Heart left ventricle (tissue), 16 donors: ENCODE data around the gene ZKSCAN4. TPM values are rescaled to one million over a fixed set of nuclear protein-coding genes. Genes with fewer than 3 reads are reported as not detected.
A peak's percentile ranks its signal among the peaks of the same experiment; 100 is the strongest.

Source experiments
- ATAC-seq, 4 donors: fragments of 200-7000 bp; cut with Tn5 transposase; one replicate each; pipeline ENCODE4 v1.9.1; 2020 to 2022; ENCODE audit warnings: moderate library complexity in 4 of 4, mild to moderate bottlenecking in 3 of 4, moderate number of reproducible peaks in 1 of 4
- DNase-seq, 5 donors: peaks; one replicate each; pipeline ENCODE4 v3.0.0-alpha.2; 2020
- H3K27ac ChIP-seq, 12 donors: fragments of 200-600 bp; sonication (generic) in 4 of 12; one replicate each; pipeline versions ENCODE4 v1.5.0 to v1.8.0; 2016 to 2022; ENCODE audit warnings: mild to moderate bottlenecking in 2 of 12
- H3K27me3 ChIP-seq, 9 donors: fragments of 200-600 bp; sonication (generic) in 2 of 9; one replicate each; pipeline versions ENCODE4 v1.5.1 to v1.8.0; 2016 to 2022; ENCODE audit warnings: mild to moderate bottlenecking in 3 of 9
- H3K36me3 ChIP-seq, 9 donors: fragments of 200-600 bp; sonication (generic) in 2 of 9; one replicate each; pipeline versions ENCODE4 v1.5.0 to v1.8.0; 2018 to 2022; ENCODE audit warnings: mild to moderate bottlenecking in 2 of 9
- H3K4me1 ChIP-seq, 12 donors: fragments of 200-600 bp; sonication (generic) in 4 of 12; one replicate each; pipeline versions ENCODE4 v1.5.0 to v1.8.0; 2016 to 2022; ENCODE audit warnings: mild to moderate bottlenecking in 3 of 12
- H3K4me3 ChIP-seq, 12 donors: fragments of 200-600 bp; sonication (generic) in 4 of 12; one replicate each; pipeline versions ENCODE4 v1.5.0 to v1.8.0; 2017 to 2022; ENCODE audit warnings: mild to moderate bottlenecking in 9 of 12, moderate library complexity in 4 of 12
- H3K9me3 ChIP-seq, 12 donors: fragments of 200-600 bp; sonication (generic) in 4 of 12; one replicate each; pipeline versions ENCODE4 v1.5.0 to v1.8.0; 2016 to 2022; ENCODE audit warnings: mild to moderate bottlenecking in 1 of 12
- POLR2A ChIP-seq, 2 donors: fragments of 450-650 bp; IDR thresholded peaks; one replicate each; pipeline ENCODE4 v1.6.1; 2017; ENCODE audit warnings: antibody characterized with exemption in 2 of 2, mild to moderate bottlenecking in 2 of 2, moderate library complexity in 2 of 2
- WGBS, 4 donors: extraction: QIAGEN DNeasy Blood & Tissue Kit in 2 of 4; methylation state at CpG; one replicate each; pipeline versions ENCODE4 v1.1.5 to v1.1.7; 2013 to 2018; 5-methylcytosine and 5-hydroxymethylcytosine counted together
- intact Hi-C, 10 donors: fragments of 100-400 bp; cut with DNase I; formaldehyde crosslinking; loops; one replicate each; pipeline versions ENCODE4 v1.11.1 to v1.14.2; 2022
- long read RNA-seq, 3 donors: library from polyadenylated mRNA; unstranded; transcript quantifications; one replicate each; pipeline ENCODE4 v2.0.0, GENCODE V29; 2020 to 2021
- polyA plus RNA-seq, 2 donors: library from polyadenylated mRNA; stranded (reverse); fragments of 200-250 nt; gene quantifications; one replicate each; pipeline ENCODE4 v1.2.3, GENCODE V29; 2013
- total RNA-seq, 9 donors: library from RNA; depleted of rRNA in 2 of 9; stranded (reverse); fragments of >200 nt in 2 of 9; fragmentation: NEBNext Ultra II Directional in 3 of 9; extraction: Animal tissue kit (Norgen Biotek cat#: 25700) in 3 of 9; gene quantifications; one replicate each; pipeline versions ENCODE4 v1.1.0 to v1.2.4, GENCODE V29; 2016 to 2023
- TF ChIP-seq, protein P1 (sequence below), 12 donors: fragments of 200-600 bp; sonication (generic) in 4 of 12; IDR thresholded peaks; one replicate each; pipeline versions ENCODE4 v1.5.0 to v1.8.0; 2018 to 2022; ENCODE audit warnings: antibody characterized with exemption in 12 of 12, mild to moderate bottlenecking in 5 of 12
- donor health status: ischemic (EF 13 %, LVEDD 7.1; RV severe dilation, severe dysfunction).
- donor health status: healthy with polysubstance abuse.
- donor health status: DM: no; HTN: yes; CAD: no.
- donor health status: DM: no; HTN: no; CAD: no.
- donor health status: ischemic (EF 25% LVEDD 6.9; RV normal size, moderate dysfunction).
- donor health status: ischemic (EF 25% LVEDD 5.7; RV mildly dilated, moderate dysfunction).
- donor health status: healthy.
- donor health status: DM: yes; HTN: yes; CAD: no.
- donor health status: ischemic (EF 35%, LVEDD 5.7; RV mildly dilated, moderate dysfunction).
- donor health status: nonischemic (EF 11% LVEDD 7.7; RV severe dilation, severe dysfunction).
- donor health status: DM: yes; HTN: yes; CAD: no.
- donor health status: PGD.
- donor health status: ischemic (EF 29% LVEDD 5.4; RV normal size, mild dysfunction).
- donor health status: nonischemic (EF 23%, LVEDD 6.1; RV moderate dilation, normal function).

ZKSCAN4 gene
- 1 to 10 TPM; 2.1 to 5.0 (median 2.5) TPM for total RNA-seq
- 1 to 10 TPM; 1.5 to 2.2 TPM for polyA plus RNA-seq
- long read RNA-seq, donor 1, partial matches to known transcripts, result 0 of 3 reads
- long read RNA-seq, donor 1, other reads (novel, unspliced or antisense), result 1 of 3 reads
- long read RNA-seq, donor 2, transcript ZKSCAN4-201 (5 exons, 2,375 nt), result major isoform, 5 of 9 reads
- long read RNA-seq, donor 2, partial matches to known transcripts, result 0 of 9 reads
- long read RNA-seq, donor 2, other reads (novel, unspliced or antisense), result 4 of 9 reads
- long read RNA-seq, donor 3, partial matches to known transcripts, result 0 of 1 reads
- long read RNA-seq, donor 3, other reads (novel, unspliced or antisense), result 0 of 1 reads

DNA sequence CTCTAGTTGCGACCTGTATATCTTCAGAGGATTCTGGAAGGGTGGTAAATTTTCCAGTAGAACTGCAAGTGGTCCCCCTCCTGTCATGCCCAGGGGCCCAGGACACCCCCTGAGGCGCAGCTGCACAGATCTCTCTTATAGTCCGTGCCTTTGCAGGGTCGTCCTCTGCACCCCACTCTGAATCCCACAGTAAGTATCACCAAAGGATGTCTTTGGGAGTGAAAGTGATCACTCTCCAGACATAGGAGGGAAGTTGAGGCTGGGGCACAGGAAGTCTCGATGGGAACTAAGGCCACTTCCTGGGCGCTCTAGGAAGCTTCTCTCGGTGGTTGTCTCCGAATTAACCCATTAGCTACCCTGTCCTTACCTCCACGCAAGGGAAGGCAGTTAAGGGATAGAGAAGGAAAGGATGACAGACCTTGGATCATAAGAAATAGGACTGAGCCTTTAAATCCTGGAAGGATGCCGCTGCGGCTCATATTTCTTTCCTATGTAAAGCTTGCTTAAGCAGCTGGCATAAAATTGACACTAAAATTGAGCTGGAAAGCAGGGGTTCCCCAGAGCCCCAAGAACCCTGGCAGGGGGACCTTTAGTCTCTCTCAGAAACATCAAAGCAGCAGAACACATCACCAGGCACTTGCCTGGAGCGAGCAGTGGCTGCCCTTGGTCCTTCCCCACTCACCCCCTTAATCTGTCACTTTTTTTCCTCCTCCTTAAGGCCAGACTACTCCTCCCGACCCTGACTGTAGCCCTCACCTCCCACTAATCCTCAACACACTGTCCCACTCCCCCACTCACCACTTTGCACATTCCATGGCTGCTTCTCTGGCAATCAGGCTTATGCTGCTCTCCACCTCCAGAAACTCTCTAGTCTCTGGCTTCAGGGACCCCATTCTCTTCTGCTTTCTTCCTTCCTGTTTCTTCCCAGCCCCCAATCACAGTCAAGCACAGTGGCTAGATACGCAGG is at the start of gene ZKSCAN4:
TSS of gene ZKSCAN4 (minus strand) at position 261 of the 967 bp plus-strand sequence. CDS start 289 bp downstream, outside the sequence.
- Histone ChIP-seq H3K9me3 (no peaks in the 10 kb centered on the region), H3K27ac (peak within 1 kb of the TSS in 11 of 12 donors; percentile 9 to 83 (median 58)), H3K36me3 (peaks cover 0 to 26% (median 21%) of the 10 kb centered on the region in 9 donors), H3K4me3 (peak within 1 kb of the TSS; percentile 54 to 87 (median 78)), H3K27me3 (no peaks in the 10 kb centered on the region), H3K4me1 (peaks cover 6 to 32% (median 15%) of the 10 kb centered on the region in 12 donors)
- DNase-seq (peak; percentile 72 to 90 (median 84)), ATAC-seq (peak; percentile 96 to 99 (median 98))
- TF ChIP-seq POLR2A (IDR thresholded peaks at IDR 0.05), result no peak
- TF ChIP-seq, protein P1, sequence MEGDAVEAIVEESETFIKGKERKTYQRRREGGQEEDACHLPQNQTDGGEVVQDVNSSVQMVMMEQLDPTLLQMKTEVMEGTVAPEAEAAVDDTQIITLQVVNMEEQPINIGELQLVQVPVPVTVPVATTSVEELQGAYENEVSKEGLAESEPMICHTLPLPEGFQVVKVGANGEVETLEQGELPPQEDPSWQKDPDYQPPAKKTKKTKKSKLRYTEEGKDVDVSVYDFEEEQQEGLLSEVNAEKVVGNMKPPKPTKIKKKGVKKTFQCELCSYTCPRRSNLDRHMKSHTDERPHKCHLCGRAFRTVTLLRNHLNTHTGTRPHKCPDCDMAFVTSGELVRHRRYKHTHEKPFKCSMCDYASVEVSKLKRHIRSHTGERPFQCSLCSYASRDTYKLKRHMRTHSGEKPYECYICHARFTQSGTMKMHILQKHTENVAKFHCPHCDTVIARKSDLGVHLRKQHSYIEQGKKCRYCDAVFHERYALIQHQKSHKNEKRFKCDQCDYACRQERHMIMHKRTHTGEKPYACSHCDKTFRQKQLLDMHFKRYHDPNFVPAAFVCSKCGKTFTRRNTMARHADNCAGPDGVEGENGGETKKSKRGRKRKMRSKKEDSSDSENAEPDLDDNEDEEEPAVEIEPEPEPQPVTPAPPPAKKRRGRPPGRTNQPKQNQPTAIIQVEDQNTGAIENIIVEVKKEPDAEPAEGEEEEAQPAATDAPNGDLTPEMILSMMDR (IDR thresholded peaks at IDR 0.05), result no peak
- WGBS, 4 donors, result 5 to 7% (median 5%) methylated on average over 12 to 14 of the region's 14 CpGs
- intact Hi-C loops, result loop anchor here in 6 of 10 donors (2.0 to 10.0 kb wide), 6 partner anchors 27 to 117 kb away; partner anchors contain the start of genes ZSCAN31 (in 1 of the 6) and ZSCAN9 (in 1 of the 6)

DNA sequence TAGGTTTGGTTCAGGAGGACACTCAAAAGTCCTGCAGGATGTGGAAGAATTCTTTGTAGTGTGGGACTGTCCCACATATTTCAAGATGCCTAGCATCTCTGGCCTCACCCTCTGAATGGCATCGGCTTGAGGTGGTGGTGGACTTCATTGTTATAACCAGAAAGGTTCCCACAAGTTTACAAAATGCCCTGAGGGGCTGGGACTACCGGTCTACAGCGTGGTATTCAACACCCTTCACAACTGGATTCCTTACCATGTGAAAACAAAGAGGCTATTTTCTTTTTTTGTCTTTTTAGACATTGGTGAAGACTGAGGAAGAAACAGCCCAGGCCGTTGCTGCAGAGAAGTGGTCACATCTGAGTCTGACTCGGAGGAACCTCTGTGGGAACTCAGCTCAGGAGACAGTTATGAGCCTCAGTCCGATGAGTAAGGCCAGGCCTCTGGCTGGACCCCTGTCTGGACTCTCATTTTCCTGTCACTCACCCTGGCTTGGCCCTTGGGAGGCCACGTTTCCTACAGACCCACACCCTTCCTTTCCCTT is 44.5 kb upstream of the ZKSCAN4 start:
- H3K27ac ChIP-seq, result no peak overlapping the region
- H3K4me3 ChIP-seq, result no peak overlapping the region
- intact Hi-C loops, result no loop called here
- H3K27me3 ChIP-seq, result no peaks in the 10 kb centered on the region
- H3K36me3 ChIP-seq, result peaks cover 0 to 51% (median 28%) of the 10 kb centered on the region in 9 donors
- no peaks in the 10 kb centered on the region for H3K9me3 ChIP-seq
- ATAC-seq (no peak), DNase-seq (no peak)
- TF ChIP-seq POLR2A (IDR thresholded peaks at IDR 0.05), result no peak
- TF ChIP-seq, protein P1 (IDR thresholded peaks at IDR 0.05), result no peak
- no peaks in the 10 kb centered on the region for H3K4me1 ChIP-seq
- 84 to 92% (median 85%) methylated on average over 7 of the region's 7 CpGs for WGBS, 4 donors

DNA sequence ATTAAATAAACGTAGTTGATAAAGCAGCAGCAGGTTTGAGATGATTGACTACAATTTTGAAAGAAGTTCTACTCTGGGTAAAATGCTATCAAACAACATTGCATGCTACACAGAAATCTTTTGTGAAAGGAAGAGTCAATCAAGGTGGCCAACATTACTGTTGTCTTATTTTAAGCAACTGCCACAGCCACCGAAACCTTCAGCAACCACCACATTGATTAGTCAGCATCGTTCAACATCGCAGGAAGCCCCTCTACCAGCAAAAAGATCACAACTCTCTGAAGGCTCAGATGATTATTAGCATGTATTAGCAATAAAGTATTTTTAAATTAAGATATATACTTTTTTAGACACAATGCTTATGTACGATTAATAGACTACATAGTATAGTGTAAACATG is 43.3 kb upstream of the ZKSCAN4 start:
- Histone ChIP-seq H3K36me3 (peaks cover 0 to 42% (median 17%) of the 10 kb centered on the region in 9 donors), H3K4me3 (no peak overlapping the region), H3K27me3 (no peaks in the 10 kb centered on the region), H3K9me3 (no peaks in the 10 kb centered on the region), H3K4me1 (no peaks in the 10 kb centered on the region), H3K27ac (no peak overlapping the region)
- no peak for DNase-seq
- 92 to 98% (median 96%) methylated on average over 5 of the region's 5 CpGs for WGBS, 4 donors
- intact Hi-C loops, result no loop called here
- TF ChIP-seq, protein P1 (IDR thresholded peaks at IDR 0.05), result no peak
- TF ChIP-seq POLR2A (IDR thresholded peaks at IDR 0.05), result no peak
- ATAC-seq, result no peak
